HG02870 (cell line): ENCODE results near the gene CRELD1.
"Not testable (repeated sequence)": the region's sequence is repeated elsewhere in the genome, so short reads cannot be mapped to it uniquely, and the experiment has no call there.

Source experiments
- ATAC-seq: cut with Tn5 transposase; IDR thresholded peaks from one replicate; pipeline ENCODE4 v1.9.1; 2021; ENCODE audit warnings: mild to moderate bottlenecking, moderate library complexity; ENCODE audit not compliant: unreplicated experiment

The CRELD1 gene

DNA sequence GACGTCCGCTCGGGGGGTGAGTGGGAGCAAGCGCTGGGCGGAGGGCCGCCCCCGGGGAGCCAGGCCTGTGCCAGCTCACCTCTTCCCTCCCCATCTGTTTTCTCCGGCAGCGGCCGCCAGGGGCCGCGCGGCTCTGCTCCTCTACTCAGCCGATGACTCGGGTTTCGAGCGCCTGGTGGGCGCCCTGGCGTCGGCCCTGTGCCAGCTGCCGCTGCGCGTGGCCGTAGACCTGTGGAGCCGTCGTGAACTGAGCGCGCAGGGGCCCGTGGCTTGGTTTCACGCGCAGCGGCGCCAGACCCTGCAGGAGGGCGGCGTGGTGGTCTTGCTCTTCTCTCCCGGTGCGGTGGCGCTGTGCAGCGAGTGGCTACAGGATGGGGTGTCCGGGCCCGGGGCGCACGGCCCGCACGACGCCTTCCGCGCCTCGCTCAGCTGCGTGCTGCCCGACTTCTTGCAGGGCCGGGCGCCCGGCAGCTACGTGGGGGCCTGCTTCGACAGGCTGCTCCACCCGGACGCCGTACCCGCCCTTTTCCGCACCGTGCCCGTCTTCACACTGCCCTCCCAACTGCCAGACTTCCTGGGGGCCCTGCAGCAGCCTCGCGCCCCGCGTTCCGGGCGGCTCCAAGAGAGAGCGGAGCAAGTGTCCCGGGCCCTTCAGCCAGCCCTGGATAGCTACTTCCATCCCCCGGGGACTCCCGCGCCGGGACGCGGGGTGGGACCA is 632 bp upstream of the CRELD1 start:
- ATAC-seq: peak; percentile 46

DNA sequence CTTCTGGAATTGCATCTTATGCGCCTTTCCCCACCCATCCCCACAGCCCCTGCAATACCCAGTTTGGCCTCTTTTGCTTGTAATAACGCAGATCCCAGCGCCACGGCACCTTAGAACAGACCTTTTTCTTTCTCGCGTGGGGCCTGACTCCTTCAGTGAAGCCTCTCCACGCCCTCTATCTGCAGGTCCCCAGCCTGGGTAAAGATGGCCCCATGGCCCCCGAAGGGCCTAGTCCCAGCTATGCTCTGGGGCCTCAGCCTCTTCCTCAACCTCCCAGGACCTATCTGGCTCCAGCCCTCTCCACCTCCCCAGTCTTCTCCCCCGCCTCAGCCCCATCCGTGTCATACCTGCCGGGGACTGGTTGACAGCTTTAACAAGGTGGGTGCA is 594 bp downstream of the CRELD1 start:
- ATAC-seq: no peak

DNA sequence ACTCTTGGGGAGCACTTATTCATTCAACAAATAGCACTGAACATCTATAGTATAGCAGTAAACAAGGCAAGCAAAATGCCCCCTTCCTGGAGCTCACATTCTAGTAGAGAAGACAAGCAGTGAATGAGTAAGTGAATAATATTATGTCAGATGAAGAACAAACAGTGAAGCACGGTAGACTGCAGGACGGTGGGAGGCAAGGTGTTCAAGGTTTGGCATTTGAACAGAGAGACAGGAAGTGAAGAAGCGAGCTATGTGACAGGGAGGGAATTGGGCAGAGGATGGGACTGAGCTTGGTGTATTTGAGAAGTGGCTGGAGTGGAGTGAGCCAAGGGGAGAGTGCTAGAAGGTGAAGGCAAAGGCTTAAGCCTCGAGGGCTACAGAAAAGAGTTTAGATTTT is 1.4 kb downstream of the CRELD1 start:
- no peak for ATAC-seq

DNA sequence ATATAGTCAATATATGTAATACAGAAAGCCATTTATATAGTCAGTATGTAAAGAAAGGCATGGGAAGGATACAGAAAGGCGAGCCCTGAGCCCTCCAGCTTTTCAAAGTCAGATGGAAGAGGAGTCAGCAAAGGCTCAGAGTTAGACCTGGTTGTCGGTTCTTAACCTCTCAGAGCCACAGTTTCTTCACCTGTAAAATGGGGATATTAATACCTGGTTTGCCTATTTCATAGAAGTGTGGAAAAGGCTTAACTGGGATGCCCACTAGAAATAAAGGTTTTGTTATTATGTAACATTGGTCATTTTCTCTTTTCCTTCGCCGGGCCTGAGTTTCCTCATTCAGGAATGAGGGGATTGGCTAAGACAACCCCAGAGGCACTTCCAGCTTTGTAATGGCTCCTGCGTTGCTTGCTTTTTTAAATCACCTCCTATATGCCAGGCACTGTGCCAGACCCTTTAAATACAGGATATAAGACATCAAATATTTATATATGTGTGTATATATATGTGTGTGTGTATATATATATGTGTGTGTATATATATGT is 2.4 kb downstream of the CRELD1 start:
- no peak for ATAC-seq

DNA sequence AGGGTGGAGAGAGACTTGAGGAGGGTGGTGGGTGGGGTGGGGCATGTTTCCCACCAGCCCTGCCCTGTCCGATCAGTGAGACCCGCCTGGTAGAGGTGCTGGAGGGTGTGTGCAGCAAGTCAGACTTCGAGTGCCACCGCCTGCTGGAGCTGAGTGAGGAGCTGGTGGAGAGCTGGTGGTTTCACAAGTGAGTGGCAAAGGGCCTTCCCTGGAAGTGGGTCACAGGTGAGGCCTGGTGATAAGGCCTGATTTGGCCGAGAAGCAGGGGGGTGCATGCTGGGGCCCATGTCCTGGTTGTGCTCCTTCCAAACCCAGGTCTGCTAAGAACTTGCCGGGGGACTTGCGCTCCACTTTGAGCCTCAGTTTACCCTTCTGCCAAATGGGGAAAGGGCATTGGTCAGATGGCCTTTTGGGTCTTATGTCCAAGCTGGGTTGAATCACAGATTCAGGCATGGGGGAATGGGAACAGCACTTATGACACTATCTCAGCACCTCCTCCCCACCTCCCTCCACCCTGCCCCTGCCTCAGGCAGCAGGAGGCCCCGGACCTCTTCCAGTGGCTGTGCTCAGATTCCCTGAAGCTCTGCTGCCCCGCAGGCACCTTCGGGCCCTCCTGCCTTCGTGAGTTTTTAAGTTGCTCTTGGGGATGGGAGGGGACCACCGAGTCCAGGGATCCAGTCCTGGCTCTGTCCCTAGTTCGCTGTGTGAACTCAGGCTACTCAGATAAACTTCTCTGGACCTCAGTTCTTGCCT is 4.0 kb downstream of the CRELD1 start:
- ATAC-seq: no peak

DNA sequence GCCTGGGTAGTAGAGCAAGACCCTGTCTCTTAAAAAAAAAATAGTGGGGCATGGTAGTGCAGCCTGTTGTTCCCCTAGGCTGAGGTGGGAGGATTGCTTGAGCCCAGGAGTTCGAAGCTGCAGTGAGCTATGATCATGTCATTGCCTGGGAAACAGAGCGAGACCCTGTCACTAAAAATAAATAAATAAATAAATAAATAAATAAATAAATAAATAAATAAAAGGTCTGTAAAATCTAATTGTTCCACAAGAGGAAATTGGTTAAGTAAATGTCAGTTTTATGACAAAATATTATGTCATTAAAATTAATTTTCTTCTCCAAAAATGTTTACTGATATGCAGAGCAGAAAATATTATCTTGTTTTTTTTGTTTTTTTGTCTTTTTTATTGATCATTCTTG is 5.3 kb downstream of the CRELD1 start:
- ATAC-seq: no peak

DNA sequence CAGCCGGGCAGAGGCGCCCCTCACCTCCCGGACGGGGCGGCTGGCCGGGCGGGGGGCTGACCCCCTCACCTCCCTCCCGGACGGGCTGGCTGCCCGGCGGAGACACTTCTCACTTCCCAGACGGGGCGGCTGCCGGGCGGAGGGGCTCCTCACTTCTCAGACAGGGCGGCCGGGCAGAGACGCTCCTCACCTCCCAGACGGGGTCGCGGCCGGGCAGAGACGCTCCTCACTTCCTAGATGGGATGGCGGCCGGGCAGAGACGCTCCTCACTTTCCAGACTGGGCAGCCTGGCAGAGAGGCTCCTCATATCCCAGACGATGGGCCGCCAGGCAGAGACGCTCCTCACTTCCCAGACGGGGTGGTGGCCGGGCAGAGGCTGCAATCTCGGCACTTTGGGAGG is 6.3 kb downstream of the CRELD1 start:
- not testable (repeated sequence) for ATAC-seq

DNA sequence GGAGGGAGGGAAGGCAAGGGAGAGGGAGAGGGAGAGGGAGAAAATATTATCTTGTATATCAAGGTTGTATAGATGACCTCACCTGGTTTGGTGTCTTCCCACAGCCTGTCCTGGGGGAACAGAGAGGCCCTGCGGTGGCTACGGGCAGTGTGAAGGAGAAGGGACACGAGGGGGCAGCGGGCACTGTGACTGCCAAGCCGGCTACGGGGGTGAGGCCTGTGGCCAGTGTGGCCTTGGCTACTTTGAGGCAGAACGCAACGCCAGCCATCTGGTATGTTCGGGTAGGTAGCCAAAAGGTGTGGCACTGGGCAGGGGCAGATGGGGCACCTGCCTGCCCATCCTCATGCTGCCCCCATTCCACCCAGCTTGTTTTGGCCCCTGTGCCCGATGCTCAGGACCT is 7.1 kb downstream of the CRELD1 start:
- ATAC-seq: no peak

DNA sequence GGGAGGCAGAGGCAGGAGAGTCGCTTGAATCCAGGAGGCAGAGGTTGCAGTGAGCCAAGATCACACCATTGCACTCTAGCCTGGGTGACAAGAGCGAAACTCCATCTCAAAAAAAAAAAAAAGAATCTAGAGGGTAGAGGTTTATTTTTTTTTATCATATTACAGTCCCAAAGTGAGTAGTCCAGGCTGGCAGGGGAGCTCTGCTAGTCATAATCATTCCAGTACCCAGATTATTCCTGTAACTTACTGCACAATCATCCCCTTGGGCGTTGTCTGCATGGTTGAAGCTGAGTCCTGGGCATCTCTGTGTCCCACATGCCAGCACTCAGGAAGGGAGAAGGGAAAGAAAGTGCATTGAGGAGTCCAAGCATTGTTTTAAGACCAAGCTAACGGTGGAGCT is 8.5 kb downstream of the CRELD1 start:
- no peak for ATAC-seq

DNA sequence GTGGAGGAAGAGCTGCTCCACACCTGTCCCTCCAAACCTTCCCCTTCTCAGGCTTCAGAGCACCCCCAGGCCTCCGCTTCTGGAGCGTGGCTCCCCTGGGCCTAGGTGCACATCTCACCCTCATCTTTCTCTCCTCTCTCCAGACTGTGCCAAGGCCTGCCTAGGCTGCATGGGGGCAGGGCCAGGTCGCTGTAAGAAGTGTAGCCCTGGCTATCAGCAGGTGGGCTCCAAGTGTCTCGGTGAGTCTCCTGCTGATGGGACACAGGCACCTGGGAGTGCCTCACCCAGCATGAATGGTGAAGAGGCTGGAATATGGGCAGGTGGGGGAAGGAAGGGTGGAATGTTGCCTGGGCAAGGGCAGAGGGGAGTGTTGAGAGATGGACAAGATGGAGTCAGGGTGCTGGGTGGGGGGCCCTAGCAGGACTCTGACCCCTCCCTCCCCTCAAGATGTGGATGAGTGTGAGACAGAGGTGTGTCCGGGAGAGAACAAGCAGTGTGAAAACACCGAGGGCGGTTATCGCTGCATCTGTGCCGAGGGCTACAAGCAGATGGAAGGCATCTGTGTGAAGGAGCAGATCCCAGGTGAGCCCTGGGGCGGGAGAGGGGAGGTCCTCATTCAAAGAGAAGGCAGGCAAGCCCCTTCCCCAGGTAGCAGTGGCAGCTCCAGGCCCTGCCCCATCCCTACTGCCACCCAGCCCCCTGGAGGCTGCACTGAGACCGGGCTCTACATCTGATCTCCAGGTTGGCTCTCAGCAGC is 9.5 kb downstream of the CRELD1 start:
- no peak for ATAC-seq

DNA sequence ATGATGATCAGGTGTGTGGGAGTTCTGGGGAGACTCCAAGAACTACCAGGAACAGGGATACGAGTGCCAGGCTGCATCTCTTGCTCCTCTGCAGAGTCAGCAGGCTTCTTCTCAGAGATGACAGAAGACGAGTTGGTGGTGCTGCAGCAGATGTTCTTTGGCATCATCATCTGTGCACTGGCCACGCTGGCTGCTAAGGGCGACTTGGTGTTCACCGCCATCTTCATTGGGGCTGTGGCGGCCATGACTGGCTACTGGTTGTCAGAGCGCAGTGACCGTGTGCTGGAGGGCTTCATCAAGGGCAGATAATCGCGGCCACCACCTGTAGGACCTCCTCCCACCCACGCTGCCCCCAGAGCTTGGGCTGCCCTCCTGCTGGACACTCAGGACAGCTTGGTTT is 10.6 kb downstream of the CRELD1 start:
- ATAC-seq: no peak

DNA sequence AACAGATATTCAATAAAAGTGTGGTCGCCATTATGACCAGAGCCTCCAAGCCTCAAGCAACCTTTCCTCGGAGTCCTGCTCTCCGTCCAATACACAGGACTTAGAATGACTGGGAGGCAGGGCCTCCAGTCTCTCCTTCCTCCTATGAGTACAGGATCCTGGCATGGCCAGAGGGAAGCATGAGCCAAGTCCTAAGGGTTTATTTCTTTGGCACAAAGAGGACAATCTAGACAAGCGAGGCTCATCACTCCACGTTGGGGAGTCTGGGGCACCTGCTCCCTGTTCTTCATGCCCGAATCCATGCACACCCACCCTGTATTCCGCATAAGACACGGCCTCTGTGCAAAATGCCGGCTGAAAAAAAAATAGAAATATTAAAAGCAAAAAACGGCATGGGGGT is 11.7 kb downstream of the CRELD1 start:
- ATAC-seq: no peak

DNA sequence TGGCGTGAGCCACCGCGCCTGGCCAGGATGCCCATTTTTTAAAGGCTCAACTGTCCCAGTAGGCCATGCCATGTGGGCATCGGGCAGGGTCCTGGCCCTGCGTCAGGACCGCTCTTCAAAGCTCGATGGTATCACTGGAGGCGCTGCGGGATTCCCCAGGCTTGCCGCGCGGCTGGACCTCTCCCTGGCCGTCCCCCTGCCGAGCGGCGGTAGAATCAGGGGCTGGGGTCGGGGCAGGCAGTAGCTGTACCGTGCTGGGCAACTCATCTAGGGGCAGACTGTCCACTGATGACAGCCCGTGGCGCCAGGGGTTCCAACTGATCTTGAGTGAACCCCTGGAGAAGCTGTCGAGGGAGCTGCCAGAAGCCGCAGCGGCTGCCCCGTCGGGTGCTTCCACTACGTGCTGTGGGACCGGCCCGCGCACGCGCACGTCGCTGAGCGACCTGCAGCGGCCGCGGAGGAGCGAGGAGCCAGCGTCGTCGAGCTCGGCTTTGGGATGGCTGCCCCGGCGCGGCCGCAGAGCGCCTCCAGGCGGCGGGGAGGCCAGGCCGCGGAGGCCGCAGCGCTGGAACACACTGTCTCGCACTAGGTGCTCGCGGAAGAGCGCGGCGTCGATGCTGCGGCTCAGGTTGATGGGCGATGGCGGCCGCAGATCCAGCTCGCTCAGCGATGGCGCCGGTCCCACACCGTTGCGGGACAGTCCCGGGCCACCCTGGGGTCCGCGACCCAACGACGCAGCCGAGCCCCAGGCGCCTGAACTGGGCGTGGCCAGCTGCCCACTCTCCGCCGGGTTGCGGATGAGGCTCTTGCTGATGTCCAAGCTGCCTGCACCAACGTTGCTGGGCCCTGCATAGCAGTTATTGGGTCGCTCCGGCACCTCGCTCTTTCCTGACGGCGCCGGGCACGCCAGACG is 12.7 kb downstream of the CRELD1 start:
- ATAC-seq: no peak

DNA sequence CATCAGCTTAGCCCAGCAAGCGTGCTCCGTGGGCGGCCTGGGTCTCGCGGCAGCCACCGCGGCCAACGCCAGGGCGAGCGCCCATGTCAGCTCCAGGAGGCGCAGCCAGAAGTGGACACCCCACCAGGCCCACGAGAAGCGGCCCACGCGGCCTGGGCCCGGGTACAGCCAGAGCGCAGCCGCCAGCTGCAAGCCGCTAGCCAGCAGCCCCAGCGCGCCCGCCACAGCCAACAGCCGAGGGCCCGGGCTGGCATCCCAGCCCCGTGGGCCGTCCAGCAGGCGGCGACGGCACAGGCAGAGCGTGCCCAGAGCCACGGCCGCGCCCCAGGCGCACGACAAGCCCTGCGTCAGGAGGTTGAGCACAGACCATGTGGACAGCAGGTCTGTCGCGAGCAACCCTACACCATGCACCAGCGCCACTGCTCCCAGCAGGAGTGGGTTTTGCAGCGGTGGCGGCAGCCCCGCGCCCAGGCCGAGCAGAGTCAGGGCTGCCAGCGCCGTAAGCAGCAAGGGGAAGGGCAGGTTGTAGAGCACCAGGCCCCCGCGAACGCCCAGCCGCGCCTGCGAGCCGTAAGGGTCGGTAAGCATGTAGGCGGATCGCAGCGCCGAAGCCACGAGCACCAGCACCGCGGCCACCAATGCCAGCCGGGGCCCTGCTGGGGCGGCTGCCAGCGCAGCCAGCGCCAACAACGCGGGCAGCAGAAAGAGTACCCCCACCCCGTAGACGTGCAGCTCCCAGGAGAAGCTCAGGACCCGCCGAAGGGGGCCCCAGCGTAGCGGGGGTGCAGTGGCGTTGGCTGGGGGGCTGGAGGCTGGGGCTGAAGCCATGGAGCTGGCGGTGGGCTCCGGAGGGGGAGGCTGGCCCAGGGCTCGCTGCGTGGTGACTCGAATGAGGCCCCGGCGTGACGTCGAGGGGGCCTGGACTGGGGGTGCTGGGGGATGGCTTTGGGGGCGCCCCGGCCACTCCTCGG is 13.7 kb downstream of the CRELD1 start:
- no peak for ATAC-seq

DNA sequence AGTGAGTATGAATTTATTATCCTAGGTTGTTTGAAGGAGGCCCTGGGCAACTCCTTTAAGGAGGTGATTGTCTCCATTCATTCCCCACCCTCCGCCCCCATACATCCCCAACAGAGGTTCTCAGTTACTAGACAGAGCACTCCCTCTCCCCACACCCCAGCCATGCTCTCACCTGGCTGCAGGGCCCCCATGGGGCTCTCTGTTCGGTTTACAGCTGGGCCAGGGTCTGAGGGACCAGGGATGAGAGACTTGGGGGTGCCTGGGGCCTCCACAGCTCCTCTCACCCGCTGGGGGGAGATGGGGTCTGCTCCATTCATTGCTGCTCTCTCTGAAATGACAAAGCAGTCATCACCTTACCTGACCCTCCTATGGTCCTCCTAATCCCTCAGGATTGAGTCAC is 15.0 kb downstream of the CRELD1 start:
- no peak for ATAC-seq

DNA sequence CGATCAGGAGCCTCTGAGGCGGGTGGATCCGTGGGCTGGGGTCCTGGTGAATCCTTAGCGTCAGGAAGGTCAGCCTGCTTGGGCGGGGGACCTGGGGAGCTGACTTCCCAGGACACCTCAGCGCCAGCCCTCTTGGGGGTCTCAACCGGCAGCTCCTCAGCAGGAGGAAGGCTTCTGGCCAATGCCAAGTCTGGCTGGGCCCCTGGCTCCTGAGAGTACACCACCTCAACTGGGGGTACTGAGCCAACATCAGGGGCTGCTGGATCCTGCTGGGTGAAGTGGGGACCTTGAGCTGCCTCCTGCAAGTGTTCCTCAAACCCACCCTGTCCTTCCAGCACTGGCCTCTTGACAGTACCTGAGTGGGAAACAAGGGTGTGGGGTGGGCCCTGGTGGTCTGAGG is 15.5 kb downstream of the CRELD1 start:
- no peak for ATAC-seq

DNA sequence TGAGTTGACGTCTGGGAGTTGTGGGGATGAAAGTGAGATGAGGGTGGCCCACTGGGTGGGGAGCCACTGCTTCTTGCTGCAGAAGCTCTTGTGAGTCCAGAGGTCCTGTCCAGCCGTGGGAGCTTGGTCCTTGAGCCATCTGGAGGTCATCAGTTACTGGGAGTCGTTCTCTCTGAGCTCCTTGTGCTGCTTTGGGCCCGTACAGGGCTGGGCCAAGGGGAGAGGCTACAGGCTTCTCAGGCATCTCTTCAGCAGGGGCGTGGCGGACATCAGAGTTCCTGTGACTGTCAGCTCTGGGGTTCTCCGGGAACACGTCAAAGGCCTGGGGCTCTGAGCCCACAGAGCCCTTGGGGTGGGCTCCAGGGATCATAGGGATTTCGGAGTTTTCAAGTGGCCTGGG is 16.0 kb downstream of the CRELD1 start:
- ATAC-seq: no peak

DNA sequence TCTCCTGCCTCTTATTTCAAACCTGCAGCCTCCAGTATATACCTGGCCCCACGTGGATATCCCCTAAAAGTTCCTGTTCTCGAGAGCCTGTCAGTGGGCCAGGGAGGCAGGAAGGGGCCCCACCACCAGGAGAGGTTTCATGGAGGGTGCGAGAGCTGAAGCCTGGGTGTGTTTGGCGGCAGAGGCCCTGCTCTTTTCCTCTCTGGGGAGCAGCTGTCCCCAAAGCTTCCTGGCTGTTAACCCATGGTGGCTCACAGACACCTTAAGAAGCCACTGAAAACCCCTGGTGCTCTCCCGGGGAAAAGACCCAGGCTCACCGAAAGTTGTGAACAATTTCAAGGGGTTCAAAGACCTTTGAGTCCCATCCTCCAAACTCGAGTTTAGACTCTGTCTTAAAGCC is 17.5 kb downstream of the CRELD1 start:
- ATAC-seq: peak; percentile 42

DNA sequence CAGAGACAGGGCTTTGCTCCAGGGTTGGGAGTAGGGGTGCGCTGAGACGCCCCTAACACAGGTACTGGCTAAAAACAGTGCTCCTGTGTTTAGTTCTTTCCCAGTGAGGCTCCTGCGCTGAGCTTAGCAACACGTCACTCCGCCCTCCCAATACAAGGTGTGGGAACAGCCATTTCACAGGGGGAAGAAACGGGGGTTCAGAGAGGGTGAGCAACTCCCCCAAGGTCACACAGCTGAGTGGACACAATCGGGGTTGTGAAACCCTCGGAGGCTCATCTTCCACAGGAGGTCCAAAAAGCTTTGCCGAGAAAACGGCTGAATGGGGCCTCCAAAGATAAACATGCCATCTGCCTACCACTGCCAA is 17.9 kb downstream of the CRELD1 start:
- peak; percentile 8 for ATAC-seq
